ENCODE results near the gene VPS4A. TPM values are rescaled to one million over a fixed set of nuclear protein-coding genes. Genes with fewer than 3 reads are reported as not detected.
"Not testable (repeated sequence)": the region's sequence is repeated elsewhere in the genome, so short reads cannot be mapped to it uniquely, and the experiment has no call there.

Gene VPS4A
- total RNA-seq, 1 experiment from 2014 or later = 31.4 TPM

GRCh38 chr16:69293401-69293800 lies 17.7 kb upstream of the VPS4A start:
- Mint-ChIP-seq H3K36me3 (ENCODE audit: insufficient read depth, unreplicated experiment) (no peaks in the 10 kb centered on the region), H3K4me3 (ENCODE audit: low read depth, unreplicated experiment) (no peak overlapping the region), H3K27me3 (ENCODE audit: unreplicated experiment) (no peaks in the 10 kb centered on the region), H3K9me3 (ENCODE audit: low read depth, unreplicated experiment) (no peaks in the 10 kb centered on the region), H3K4me1 (ENCODE audit: low read depth, unreplicated experiment) (no peaks in the 10 kb centered on the region), H3K27ac (ENCODE audit: unreplicated experiment) (no peak overlapping the region)
- no peak for TF ChIP-seq CTCF (IDR thresholded peaks at IDR 0.05; ENCODE audit: unreplicated experiment)
- BruUV-seq (replicated peaks) = no TSS peak
- intact Hi-C loops (cut with micrococcal nuclease; ENCODE audit: unreplicated experiment) = no loop called here
- CTCF ChIA-PET = no interaction called here
- DNase-seq = no peak

- H3K9me3 Mint-ChIP-seq (ENCODE audit: low read depth, unreplicated experiment) = no peaks in the 10 kb centered on the region
- BruUV-seq (replicated peaks) = no TSS peak
These were observed 17.1 kb upstream of the VPS4A start for GRCh38 chr16:69294051-69294450.

GRCh38 chr16:69296771-69297170 lies 14.4 kb upstream of the VPS4A start:
- intact Hi-C loops (cut with micrococcal nuclease; ENCODE audit: unreplicated experiment); H3K27ac Mint-ChIP-seq (ENCODE audit: unreplicated experiment); DNase-seq; H3K9me3 Mint-ChIP-seq (ENCODE audit: low read depth, unreplicated experiment); CTCF ChIA-PET; BruUV-seq (replicated peaks); H3K4me3 Mint-ChIP-seq (ENCODE audit: low read depth, unreplicated experiment); H3K36me3 Mint-ChIP-seq (ENCODE audit: insufficient read depth, unreplicated experiment); H3K4me1 Mint-ChIP-seq (ENCODE audit: low read depth, unreplicated experiment); H3K27me3 Mint-ChIP-seq (ENCODE audit: unreplicated experiment): not testable (repeated sequence)

More at GRCh38 chr16:69294051-69294450, 17.1 kb upstream of the VPS4A start:
- intact Hi-C loops (cut with micrococcal nuclease; ENCODE audit: unreplicated experiment) = no loop called here
- Mint-ChIP-seq H3K27ac (ENCODE audit: unreplicated experiment) (no peak overlapping the region), H3K4me3 (ENCODE audit: low read depth, unreplicated experiment) (no peak overlapping the region), H3K36me3 (ENCODE audit: insufficient read depth, unreplicated experiment) (no peaks in the 10 kb centered on the region), H3K4me1 (ENCODE audit: low read depth, unreplicated experiment) (no peaks in the 10 kb centered on the region), H3K27me3 (ENCODE audit: unreplicated experiment) (no peaks in the 10 kb centered on the region)
- CTCF ChIA-PET = no interaction called here
- no peak for TF ChIP-seq CTCF (IDR thresholded peaks at IDR 0.05; ENCODE audit: unreplicated experiment)
- DNase-seq = no peak

- no peaks in the 10 kb centered on the region for H3K4me1 Mint-ChIP-seq (ENCODE audit: low read depth, unreplicated experiment)
- H3K4me3 Mint-ChIP-seq (ENCODE audit: low read depth, unreplicated experiment) = no peak overlapping the region
- no peak for TF ChIP-seq CTCF (IDR thresholded peaks at IDR 0.05; ENCODE audit: unreplicated experiment)
- H3K36me3 Mint-ChIP-seq (ENCODE audit: insufficient read depth, unreplicated experiment) = no peaks in the 10 kb centered on the region
- CTCF ChIA-PET = interaction anchor here (0.7 kb wide), 1 partner anchor 141 kb away, joined by 9 read pairs; no protein-coding TSS in a partner anchor
- intact Hi-C loops (cut with micrococcal nuclease; ENCODE audit: unreplicated experiment) = no loop called here
- H3K9me3 Mint-ChIP-seq (ENCODE audit: low read depth, unreplicated experiment) = no peaks in the 10 kb centered on the region
- H3K27ac Mint-ChIP-seq (ENCODE audit: unreplicated experiment) = no peak overlapping the region
- no peak for DNase-seq
- BruUV-seq (replicated peaks) = no TSS peak
- H3K27me3 Mint-ChIP-seq (ENCODE audit: unreplicated experiment) = no peaks in the 10 kb centered on the region
These were observed 12.9 kb upstream of the VPS4A start for GRCh38 chr16:69298261-69298660.

GRCh38 chr16:69301187-69301586 lies 10.0 kb upstream of the VPS4A start:
- CTCF ChIA-PET = no interaction called here
- no peaks in the 10 kb centered on the region for H3K27me3 Mint-ChIP-seq (ENCODE audit: unreplicated experiment)
- intact Hi-C loops (cut with micrococcal nuclease; ENCODE audit: unreplicated experiment) = no loop called here
- no peak for DNase-seq
- H3K9me3 Mint-ChIP-seq (ENCODE audit: low read depth, unreplicated experiment) = no peaks in the 10 kb centered on the region
- H3K36me3 Mint-ChIP-seq (ENCODE audit: insufficient read depth, unreplicated experiment) = no peaks in the 10 kb centered on the region
- H3K27ac Mint-ChIP-seq (ENCODE audit: unreplicated experiment) = no peak overlapping the region
- no peaks in the 10 kb centered on the region for H3K4me1 Mint-ChIP-seq (ENCODE audit: low read depth, unreplicated experiment)
- no peak overlapping the region for H3K4me3 Mint-ChIP-seq (ENCODE audit: low read depth, unreplicated experiment)
- no peak for TF ChIP-seq CTCF (IDR thresholded peaks at IDR 0.05; ENCODE audit: unreplicated experiment)
- BruUV-seq (replicated peaks) = no TSS peak
